HepG2 (cell line): ENCODE data around the gene MXI1. TPM values are rescaled to one million over a fixed set of nuclear protein-coding genes. Genes with fewer than 3 reads are reported as not detected.

Experiments used
- AHDC1 ChIP-seq: sonication (generic); formaldehyde crosslinking; IDR thresholded peaks from 2 replicates; pipeline ENCODE4 v1.5.1; 2020; ENCODE audit warnings: mild to moderate bottlenecking, missing genetic modification reagents, borderline replicate concordance
- FOXP1 ChIP-seq, 2 experiments: fragments of 450-650 bp in 1 of 2; IDR thresholded peaks; 2 replicates each; pipeline ENCODE4 v1.6.1; 2017 to 2018; ENCODE audit warnings: antibody characterized with exemption in 1 of 2
- PHF5A ChIP-seq: IDR thresholded peaks from one replicate; pipeline ENCODE4 v1.6.1; 2018; ENCODE audit warnings: low read depth, missing genetic modification reagents; ENCODE audit not compliant: unreplicated experiment
- SRSF1 ChIP-seq: fragments of 200-400 bp; formaldehyde crosslinking; optimal IDR thresholded peaks from 2 replicates; pipeline ENCODE3; 2017; ENCODE audit warnings: mild to moderate bottlenecking, low read depth, low read length, moderate library complexity
- ZBTB4 ChIP-seq: sonication (generic); formaldehyde crosslinking; IDR thresholded peaks from 2 replicates; pipeline ENCODE4 v1.4.0; 2020; ENCODE audit warnings: missing genetic modification reagents, mild to moderate bottlenecking, borderline replicate concordance
- ZBTB7A ChIP-seq: sonication (generic); formaldehyde crosslinking; IDR thresholded peaks from 2 replicates; pipeline ENCODE4 v1.8.0; 2022; ENCODE audit warnings: mild to moderate bottlenecking, missing genetic modification reagents
- ZFP36 ChIP-seq: fragments of 150-350 bp; IDR thresholded peaks from 2 replicates; pipeline ENCODE4 v1.6.1; 2018; ENCODE audit warnings: borderline replicate concordance, low read length, low read depth; ENCODE audit not compliant: partially characterized antibody
- ZNF740 ChIP-seq: sonication (generic); formaldehyde crosslinking; IDR thresholded peaks from 2 replicates; pipeline ENCODE4 v1.4.0; 2020; ENCODE audit warnings: missing genetic modification reagents
- polyA plus RNA-seq, 8 experiments: library from polyadenylated mRNA; depleted of rRNA in 3 of 8; stranded (reverse) in 7 of 8; unstranded in 1 of 8; fragments of >200 nt; fragmentation: Illumina TruSeq in 4 of 8; extraction: Trizol in 4 of 8; gene quantifications; 2 replicates each; pipeline versions ENCODE4 v1.2.1 to v1.2.3, GENCODE V29; 2011 to 2016; ENCODE audit warnings: low read depth in 4 of 8, missing spikeins in 1 of 8, mixed read lengths in 1 of 8; ENCODE audit not compliant: insufficient read depth in 1 of 8
- total RNA-seq, 5 experiments: library from RNA; depleted of rRNA; stranded (reverse); fragments of >200 nt; fragmentation: Illumina TruSeq; extraction: Trizol; gene quantifications; 2 replicates each; pipeline ENCODE4 v1.2.3, GENCODE V29; 2016; ENCODE audit warnings: low read depth in 1 of 5
- TF ChIP-seq, protein P1 (sequence below): sonication (generic); formaldehyde crosslinking; IDR thresholded peaks from 2 replicates; pipeline ENCODE4 v1.9.0; 2021; ENCODE audit warnings: missing genetic modification reagents, mild to moderate bottlenecking, borderline replicate concordance

The MXI1 gene
- total and polyA plus RNA-seq, 2 of the 13 experiments (the other 11 are each of a cell fraction or from before 2014, with no cell fraction given) = 6.6 to 22.0 TPM

DNA sequence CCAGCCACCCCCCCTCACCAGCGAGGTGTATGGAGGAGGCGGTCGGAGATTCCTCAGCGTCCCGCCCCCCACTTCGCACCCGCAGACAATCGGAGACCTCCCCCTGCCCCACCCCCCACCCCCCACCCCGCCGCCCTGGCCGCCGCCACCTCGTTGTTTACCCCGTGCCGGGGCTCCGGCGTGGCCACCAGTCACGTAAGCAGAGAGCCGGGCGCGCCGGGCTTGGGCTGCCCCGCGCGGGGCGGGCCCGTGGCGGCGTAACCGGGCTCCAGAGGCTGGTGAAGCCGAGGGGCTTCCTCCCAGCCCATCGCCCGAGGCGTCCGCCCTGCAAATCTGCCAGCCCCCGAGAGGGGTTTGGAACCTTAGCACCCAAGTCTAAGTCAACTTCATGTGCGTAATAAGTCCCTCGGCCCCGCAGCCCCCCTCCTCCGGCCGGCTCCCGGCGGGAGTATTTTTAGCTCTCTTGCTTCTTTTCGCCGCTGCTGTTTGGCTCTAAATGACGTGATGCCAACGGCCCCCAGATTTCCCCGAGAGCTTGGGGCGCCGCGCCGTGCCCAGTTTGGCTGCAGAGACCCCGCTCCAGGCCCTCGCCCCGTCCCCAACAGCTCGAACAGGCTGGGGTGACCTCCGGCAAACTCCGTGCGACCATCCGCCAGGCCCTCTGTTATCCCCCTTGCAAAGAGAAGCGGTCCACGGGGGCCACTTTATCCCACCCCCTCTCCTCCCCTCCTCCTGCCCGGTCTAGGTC lies 2.7 kb downstream of the MXI1 start (continued):
- no peak for TF ChIP-seq ZFP36
- 0 out of 2 replicates have a peak, but pooled peaks have one; percentile 32 for TF ChIP-seq AHDC1
- TF ChIP-seq SRSF1 = peak; percentile 70
- TF ChIP-seq ZNF740 (CRISPR knock-in tag) = no peak
- TF ChIP-seq ZBTB4 (CRISPR knock-in tag) = peak; percentile 16; the same call in 1 of the 2 replicates
- TF ChIP-seq, protein P1, sequence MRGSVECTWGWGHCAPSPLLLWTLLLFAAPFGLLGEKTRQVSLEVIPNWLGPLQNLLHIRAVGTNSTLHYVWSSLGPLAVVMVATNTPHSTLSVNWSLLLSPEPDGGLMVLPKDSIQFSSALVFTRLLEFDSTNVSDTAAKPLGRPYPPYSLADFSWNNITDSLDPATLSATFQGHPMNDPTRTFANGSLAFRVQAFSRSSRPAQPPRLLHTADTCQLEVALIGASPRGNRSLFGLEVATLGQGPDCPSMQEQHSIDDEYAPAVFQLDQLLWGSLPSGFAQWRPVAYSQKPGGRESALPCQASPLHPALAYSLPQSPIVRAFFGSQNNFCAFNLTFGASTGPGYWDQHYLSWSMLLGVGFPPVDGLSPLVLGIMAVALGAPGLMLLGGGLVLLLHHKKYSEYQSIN (CRISPR knock-in tag) = 0 out of 2 replicates have a peak, but pooled peaks have one; percentile 48
- TF ChIP-seq PHF5A (CRISPR knock-in tag) = no peak
- no peak for TF ChIP-seq FOXP1 (IDR thresholded peaks at IDR 0.05)
- TF ChIP-seq FOXP1 (CRISPR knock-in tag; IDR thresholded peaks at IDR 0.05) = peak; percentile 31; the same call in 1 of the 2 replicates
- TF ChIP-seq ZBTB7A (CRISPR knock-in tag) = peak; percentile 63
